ENCODE data around the gene C10orf143.

DNA sequence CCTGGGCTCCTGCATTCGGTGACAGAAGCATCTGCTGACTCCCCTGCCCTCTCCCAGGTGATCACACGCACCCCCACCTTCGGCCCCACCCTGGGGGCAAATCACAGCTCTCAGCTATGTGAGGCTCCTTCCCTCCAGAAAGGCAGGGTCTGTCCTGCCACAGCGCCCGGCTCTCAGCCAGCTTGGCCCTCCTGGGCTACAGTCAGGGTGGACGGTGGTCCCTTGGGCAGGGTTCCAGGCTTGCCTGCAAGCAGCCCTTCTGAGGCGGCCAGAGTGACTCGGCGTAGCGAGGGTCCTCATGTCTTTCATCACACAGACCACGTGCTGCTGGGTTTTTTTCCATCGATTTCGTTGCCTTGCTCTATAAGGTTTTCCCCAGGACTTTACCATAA lies 93.0 kb downstream of the C10orf143 start:
- TF ChIP-seq, protein P1, sequence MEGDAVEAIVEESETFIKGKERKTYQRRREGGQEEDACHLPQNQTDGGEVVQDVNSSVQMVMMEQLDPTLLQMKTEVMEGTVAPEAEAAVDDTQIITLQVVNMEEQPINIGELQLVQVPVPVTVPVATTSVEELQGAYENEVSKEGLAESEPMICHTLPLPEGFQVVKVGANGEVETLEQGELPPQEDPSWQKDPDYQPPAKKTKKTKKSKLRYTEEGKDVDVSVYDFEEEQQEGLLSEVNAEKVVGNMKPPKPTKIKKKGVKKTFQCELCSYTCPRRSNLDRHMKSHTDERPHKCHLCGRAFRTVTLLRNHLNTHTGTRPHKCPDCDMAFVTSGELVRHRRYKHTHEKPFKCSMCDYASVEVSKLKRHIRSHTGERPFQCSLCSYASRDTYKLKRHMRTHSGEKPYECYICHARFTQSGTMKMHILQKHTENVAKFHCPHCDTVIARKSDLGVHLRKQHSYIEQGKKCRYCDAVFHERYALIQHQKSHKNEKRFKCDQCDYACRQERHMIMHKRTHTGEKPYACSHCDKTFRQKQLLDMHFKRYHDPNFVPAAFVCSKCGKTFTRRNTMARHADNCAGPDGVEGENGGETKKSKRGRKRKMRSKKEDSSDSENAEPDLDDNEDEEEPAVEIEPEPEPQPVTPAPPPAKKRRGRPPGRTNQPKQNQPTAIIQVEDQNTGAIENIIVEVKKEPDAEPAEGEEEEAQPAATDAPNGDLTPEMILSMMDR (IDR thresholded peaks at IDR 0.05; ENCODE audit: control extremely low read depth in 1 of 3, insufficient read depth in 1 of 3, low read depth in 1 of 3, low read length in 3 of 3): no peak
- no peak for TF ChIP-seq EZH2 (IDR thresholded peaks at IDR 0.05; ENCODE audit: low read depth, low read length, severe bottlenecking)
- TF ChIP-seq ZNF274 (IDR thresholded peaks at IDR 0.05; ENCODE audit: borderline replicate concordance, extremely low read depth, low read length): no peak
- no peak for TF ChIP-seq EP300 (IDR thresholded peaks at IDR 0.05; ENCODE audit: borderline replicate concordance in 1 of 2, low read depth in 2 of 2, low read length in 2 of 2)
- TF ChIP-seq BRCA1 (IDR thresholded peaks at IDR 0.05; ENCODE audit: low read depth, low read length): no peak
- TF ChIP-seq POLR2AphosphoS5 (IDR thresholded peaks at IDR 0.05; ENCODE audit: low read depth, low read length): no peak
- no peak for TF ChIP-seq YY1 (IDR thresholded peaks at IDR 0.05; ENCODE audit: low read depth, low read length)

Measured in H1 (cell line).